HG03571 (cell line): ENCODE data around the gene ZG16B.

Experiments used
- ATAC-seq: cut with Tn5 transposase; IDR thresholded peaks from one replicate; pipeline ENCODE4 v1.9.1; 2021; ENCODE audit not compliant: unreplicated experiment

ZG16B gene

GRCh38 chr16:2841606-2842339 is 11.7 kb downstream of the ZG16B start:
- ATAC-seq = no peak

GRCh38 chr16:2842340-2843000 is 12.4 kb downstream of the ZG16B start:
- ATAC-seq = no peak

DNA sequence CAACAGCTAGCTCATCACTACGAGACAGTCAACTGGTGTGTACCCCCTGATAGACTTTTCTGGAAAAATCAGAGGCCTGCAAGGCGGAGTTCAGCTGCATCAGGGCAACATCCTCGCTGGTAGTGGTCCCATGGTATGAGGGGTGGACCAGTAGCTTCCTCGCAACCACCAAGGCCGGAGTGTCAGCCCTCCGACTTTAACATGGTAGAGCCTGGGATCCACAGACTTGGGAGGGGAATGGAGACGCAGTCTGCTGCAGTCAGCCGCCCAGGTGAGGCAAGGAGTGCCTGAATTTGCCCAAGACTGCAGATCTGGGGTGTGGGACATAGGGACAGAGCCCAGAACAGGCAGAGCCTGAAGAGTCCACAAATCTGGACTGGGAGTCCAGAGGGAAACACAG is 13.4 kb downstream of the ZG16B start:
- no peak for ATAC-seq

GRCh38 chr16:2845116-2845515 is 15.0 kb downstream of the ZG16B start:
- ATAC-seq = no peak

DNA sequence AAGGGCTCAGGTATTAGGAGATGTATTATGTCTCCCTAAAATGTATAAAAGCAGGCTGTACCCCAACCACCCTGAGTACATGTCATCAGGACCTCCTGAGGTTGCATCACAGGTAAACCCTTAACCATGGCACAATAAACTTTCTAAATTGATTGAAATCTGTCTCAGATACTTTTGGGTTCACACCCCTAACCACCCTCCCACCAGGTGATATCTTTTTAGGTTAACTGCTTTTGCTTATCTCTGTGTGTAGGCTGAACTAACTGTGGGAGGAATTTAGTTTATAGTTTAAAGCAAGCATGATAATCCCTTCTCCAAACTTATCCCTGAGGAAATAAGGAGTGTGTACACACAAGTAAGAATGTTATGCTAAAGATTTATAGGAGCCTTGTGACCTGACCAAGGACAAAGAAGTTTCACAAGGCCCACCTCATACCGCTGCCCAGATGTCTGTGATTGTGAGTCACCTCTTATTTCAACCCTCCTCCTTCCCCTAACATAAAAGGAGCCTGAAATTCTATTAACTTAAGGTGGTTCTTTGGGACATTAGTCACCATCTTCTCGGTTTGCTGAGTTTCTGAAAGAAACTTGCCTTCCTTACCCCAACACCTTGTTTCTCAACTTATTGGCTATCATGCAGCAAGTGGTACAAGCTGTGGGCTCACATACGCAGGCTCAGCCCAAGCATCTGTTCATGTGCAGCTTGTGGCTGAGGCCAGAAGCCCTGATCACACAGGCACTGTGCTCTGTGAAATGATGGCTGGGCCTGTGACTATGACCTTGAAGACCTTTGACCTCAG is 16.6 kb downstream of the ZG16B start:
- no peak for ATAC-seq

GRCh38 chr16:2848933-2849725 is 19.0 kb downstream of the ZG16B start:
- ATAC-seq = no peak

GRCh38 chr16:2852003-2852730 is 22.1 kb downstream of the ZG16B start:
- no peak for ATAC-seq

- ATAC-seq = no peak
These were observed 22.8 kb downstream of the ZG16B start for GRCh38 chr16:2852731-2853507.

DNA sequence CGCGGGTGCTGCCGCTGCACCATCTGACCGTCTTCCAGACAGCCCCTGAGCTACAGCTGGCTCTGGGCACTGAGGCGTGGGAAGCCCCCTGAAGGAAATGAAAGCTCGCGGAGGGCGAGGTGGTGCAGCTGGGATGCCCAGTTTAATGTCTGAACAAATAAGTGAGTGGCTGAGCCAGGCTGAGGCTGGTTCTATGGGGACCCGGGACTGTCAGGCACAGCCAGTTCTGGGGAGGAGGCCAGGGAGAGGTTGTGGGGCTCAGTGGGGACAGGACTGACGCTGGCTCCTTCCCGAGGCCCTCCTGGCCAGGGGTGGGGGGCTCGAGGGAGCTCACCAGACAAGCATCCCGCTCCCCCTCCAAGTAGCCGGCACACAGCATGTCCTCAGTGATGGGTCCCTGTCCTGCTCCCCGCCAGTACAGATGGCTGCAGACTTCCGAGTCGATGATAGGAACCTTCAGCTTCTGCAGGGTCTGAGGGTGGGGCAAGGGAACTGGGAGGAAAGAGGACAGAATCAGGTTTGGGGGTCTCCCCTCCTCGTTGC is 23.5 kb downstream of the ZG16B start:
- no peak for ATAC-seq

GRCh38 chr16:2854700-2855309 is 24.7 kb downstream of the ZG16B start:
- ATAC-seq = no peak

DNA sequence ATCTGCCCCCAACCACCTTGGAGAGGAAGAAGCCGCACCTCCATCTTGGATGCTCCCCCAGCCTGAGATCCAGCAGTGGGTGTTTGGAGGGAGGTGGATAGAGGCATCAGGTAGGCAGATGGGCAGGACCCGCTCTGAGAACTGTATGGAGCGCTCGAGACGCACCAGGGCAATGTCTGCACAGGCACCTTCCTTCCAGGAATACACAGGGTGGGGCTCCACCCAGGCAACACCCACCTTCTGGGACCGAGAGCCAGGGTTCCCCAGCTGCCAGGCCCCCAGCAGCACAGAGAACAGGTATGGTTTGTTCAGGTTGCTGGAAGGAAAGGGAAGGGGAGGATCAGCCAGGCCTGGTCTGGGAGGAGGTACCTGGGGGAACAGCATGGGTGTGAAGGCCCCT is 25.4 kb downstream of the ZG16B start:
- no peak for ATAC-seq

GRCh38 chr16:2856061-2856670 is 26.1 kb downstream of the ZG16B start:
- no peak for ATAC-seq

DNA sequence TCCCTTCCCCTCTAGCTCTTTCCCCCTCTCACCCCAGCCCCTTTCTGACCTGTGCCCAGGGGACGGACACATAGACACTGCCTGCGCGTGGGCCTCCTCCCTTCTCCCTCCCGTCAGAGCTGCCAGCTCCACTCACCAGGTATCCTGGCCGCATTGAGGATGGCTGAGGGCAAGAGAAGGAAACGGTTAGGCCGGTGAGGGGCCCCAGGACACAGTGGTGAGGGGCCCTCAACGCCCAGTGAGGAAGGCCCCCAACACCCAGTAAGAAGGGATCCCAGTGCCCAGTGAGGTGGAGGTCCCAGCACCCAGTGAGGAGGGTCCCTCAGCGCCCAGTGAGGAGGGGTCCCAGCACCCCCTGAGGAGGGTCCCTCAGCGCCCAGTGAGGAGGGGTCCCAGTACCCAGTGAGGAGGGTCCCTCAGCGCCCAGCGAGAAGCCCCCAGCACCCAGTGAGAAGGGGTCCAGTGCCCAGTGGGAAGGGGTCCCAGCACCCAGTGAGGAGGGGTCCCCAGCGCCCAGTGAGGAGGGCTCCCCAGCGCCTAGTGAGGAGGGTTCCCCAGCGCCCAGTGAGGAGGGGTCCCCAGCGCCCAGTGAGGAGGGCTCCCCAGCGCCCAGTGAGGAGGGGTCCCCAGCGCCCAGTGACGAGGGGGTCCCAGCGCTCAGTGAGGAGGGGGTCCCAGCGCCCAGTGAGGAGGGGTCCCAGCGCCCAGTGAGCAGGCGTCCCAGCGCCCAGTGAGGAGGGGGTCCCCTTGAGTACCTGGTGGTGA is 26.8 kb downstream of the ZG16B start:
- ATAC-seq = no peak

GRCh38 chr16:2857451-2858244 is 27.5 kb downstream of the ZG16B start, which contains the start of gene PRSS22:
Gene PRSS22 (minus strand): TSS chr16:2858170. CDS start chr16:2858104, 66 bp downstream.
- no peak for ATAC-seq

- no peak for ATAC-seq
These were observed 28.3 kb downstream of the ZG16B start for GRCh38 chr16:2858245-2859025.

- ATAC-seq = no peak
These were observed 29.7 kb downstream of the ZG16B start for GRCh38 chr16:2859686-2860265.
